Glutamatergic neuron (in vitro differentiated cells): Measurements from ENCODE around the gene TNFRSF19. TPM values are rescaled to one million over a fixed set of nuclear protein-coding genes. Genes with fewer than 3 reads are reported as not detected.

Source experiments
- DNase-seq: peaks from one replicate; pipeline ENCODE4 v3.0.0; 2022
- H3K27ac Mint-ChIP-seq: one replicate; pipeline ENCODE4 v1.8.0; 2020; ENCODE audit warnings: mild to moderate bottlenecking, mixed read lengths, inconsistent platforms; ENCODE audit not compliant: unreplicated experiment
- H3K27me3 Mint-ChIP-seq: one replicate; pipeline ENCODE4 v1.8.0; 2020; ENCODE audit warnings: mild to moderate bottlenecking, moderate library complexity, mixed read lengths, inconsistent platforms; ENCODE audit not compliant: unreplicated experiment
- H3K36me3 Mint-ChIP-seq: one replicate; pipeline ENCODE4 v1.8.0; 2020; ENCODE audit warnings: mild to moderate bottlenecking, mixed read lengths, inconsistent platforms; ENCODE audit not compliant: unreplicated experiment
- H3K4me1 Mint-ChIP-seq: one replicate; pipeline ENCODE4 v1.8.0; 2020; ENCODE audit warnings: mild to moderate bottlenecking, low read depth, mixed read lengths, inconsistent platforms; ENCODE audit not compliant: unreplicated experiment
- H3K4me3 Mint-ChIP-seq: one replicate; pipeline ENCODE4 v1.8.0; 2020; ENCODE audit warnings: mild to moderate bottlenecking, mixed read lengths, inconsistent platforms; ENCODE audit not compliant: unreplicated experiment
- H3K9me3 Mint-ChIP-seq: one replicate; pipeline ENCODE4 v1.8.0; 2020; ENCODE audit warnings: mild to moderate bottlenecking, moderate library complexity, mixed read lengths, inconsistent platforms; ENCODE audit not compliant: unreplicated experiment
- CTCF ChIP-seq: fragments of 200-600 bp; sonication (generic); IDR thresholded peaks from one replicate; pipeline ENCODE4 v1.5.0; 2021; ENCODE audit not compliant: partially characterized antibody, unreplicated experiment
- total RNA-seq: library from RNA; stranded (reverse); fragmentation: NEBNext Ultra II Directional; extraction: Animal tissue kit (Norgen Biotek cat#: 25700); gene quantifications from one replicate; pipeline ENCODE4 v1.2.1, GENCODE V29; 2021; ENCODE audit not compliant: unreplicated experiment

The TNFRSF19 gene
- total RNA-seq, 1 donor from 2014 or later, result 188 TPM

DNA sequence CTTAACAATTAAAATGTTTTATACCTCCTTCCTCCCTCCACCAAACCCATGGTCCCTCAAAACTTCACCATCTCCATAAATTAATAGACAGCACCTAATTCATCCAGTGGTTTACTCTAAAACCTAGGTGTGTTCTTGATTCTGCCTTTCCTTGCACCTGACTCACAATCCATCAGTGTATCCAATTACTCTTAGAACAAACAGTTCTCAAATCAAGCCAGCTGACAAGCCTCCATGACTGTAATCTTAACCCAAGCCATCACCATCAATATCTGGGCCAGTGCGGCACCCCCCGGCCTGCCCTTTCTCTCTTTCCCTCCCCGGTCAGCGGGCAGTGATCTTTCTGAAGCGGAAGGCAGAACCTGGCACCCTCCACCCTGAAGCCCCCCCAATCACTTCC lies 75.6 kb downstream of the TNFRSF19 start:
- H3K4me3 Mint-ChIP-seq, result no peak overlapping the region
- TF ChIP-seq CTCF, result no peak
- no peak overlapping the region for H3K27ac Mint-ChIP-seq
- H3K27me3 Mint-ChIP-seq, result no peaks in the 10 kb centered on the region
- H3K4me1 Mint-ChIP-seq, result peaks cover 11% of the 10 kb centered on the region
- peaks cover 37% of the 10 kb centered on the region for H3K36me3 Mint-ChIP-seq
- DNase-seq, result no peak
- peaks cover 4% of the 10 kb centered on the region for H3K9me3 Mint-ChIP-seq

DNA sequence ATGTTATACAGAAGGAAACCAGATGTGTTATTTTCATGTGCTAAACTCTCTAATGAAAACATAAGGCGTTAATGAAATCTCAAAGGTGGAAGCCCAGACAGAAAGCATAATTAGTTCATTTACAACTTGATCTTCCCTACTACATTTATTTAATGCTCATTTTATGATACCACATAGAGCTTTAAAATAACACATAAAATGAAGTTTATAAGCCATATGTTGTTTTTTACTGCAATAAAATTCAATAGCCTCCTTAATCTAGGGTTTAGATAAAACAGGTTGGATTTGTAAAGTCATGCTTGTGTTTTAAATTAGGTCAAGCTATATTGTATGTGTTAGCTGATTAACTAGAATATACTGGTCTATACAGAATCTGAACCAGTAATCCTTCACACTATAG lies 81.2 kb downstream of the TNFRSF19 start:
- TF ChIP-seq CTCF, result no peak
- H3K27ac Mint-ChIP-seq, result no peak overlapping the region
- peaks cover 14% of the 10 kb centered on the region for H3K36me3 Mint-ChIP-seq
- peaks cover 12% of the 10 kb centered on the region for H3K9me3 Mint-ChIP-seq
- H3K4me3 Mint-ChIP-seq, result no peak overlapping the region
- DNase-seq, result no peak
- H3K27me3 Mint-ChIP-seq, result peaks cover 18% of the 10 kb centered on the region
- peaks cover 42% of the 10 kb centered on the region for H3K4me1 Mint-ChIP-seq

DNA sequence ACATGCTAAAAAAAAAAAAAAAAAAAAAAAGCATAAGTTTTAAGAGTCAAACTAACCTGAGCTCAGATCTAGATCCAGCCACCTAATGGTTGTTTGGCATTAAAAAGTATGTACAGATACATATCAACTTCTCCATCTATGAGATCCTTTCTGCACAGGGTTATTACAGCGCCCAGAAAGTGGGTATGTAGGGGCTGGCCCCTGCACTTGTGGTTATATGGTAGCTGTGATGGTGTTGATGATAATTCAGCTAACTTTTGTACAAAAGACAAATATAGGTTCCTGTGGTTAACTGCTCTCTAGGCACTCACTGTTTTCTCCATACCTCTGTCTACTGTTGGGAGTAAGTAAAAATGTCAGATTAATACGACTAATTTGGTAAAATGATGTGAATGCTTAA lies 81.7 kb downstream of the TNFRSF19 start:
- H3K9me3 Mint-ChIP-seq, result peaks cover 15% of the 10 kb centered on the region
- H3K4me1 Mint-ChIP-seq, result peaks cover 46% of the 10 kb centered on the region
- H3K27ac Mint-ChIP-seq, result no peak overlapping the region
- no peak for TF ChIP-seq CTCF
- DNase-seq, result no peak
- peaks cover 18% of the 10 kb centered on the region for H3K27me3 Mint-ChIP-seq
- H3K36me3 Mint-ChIP-seq, result peaks cover 10% of the 10 kb centered on the region
- H3K4me3 Mint-ChIP-seq, result no peak overlapping the region

GRCh38 chr13:23652909-23653726 lies 82.9 kb downstream of the TNFRSF19 start:
- H3K4me1 Mint-ChIP-seq, result peaks cover 56% of the 10 kb centered on the region
- no peak for DNase-seq
- H3K27ac Mint-ChIP-seq, result peak overlapping the region; percentile 80
- peaks cover 23% of the 10 kb centered on the region for H3K27me3 Mint-ChIP-seq
- H3K4me3 Mint-ChIP-seq, result peak overlapping the region; percentile 60
- H3K36me3 Mint-ChIP-seq, result peaks cover 7% of the 10 kb centered on the region
- H3K9me3 Mint-ChIP-seq, result peaks cover 21% of the 10 kb centered on the region
- TF ChIP-seq CTCF, result no peak
